Type B pancreatic cell (in vitro differentiated cells): ENCODE data around the gene C17orf67. TPM values are rescaled to one million over a fixed set of nuclear protein-coding genes. Genes with fewer than 3 reads are reported as not detected.

ENCODE experiments used
- DNase-seq: peaks from one replicate; pipeline ENCODE4 v3.0.0; 2021; ENCODE audit warnings: mixed read lengths; ENCODE audit not compliant: unreplicated experiment; ENCODE audit errors: extremely low spot score
- H3K27ac Mint-ChIP-seq: 2 replicates; pipeline ENCODE4 v1.8.0; 2021; ENCODE audit warnings: mild to moderate bottlenecking, mixed read lengths
- H3K27me3 Mint-ChIP-seq: 2 replicates; pipeline ENCODE4 v1.8.0; 2021; ENCODE audit warnings: mixed read lengths
- H3K36me3 Mint-ChIP-seq: 2 replicates; pipeline ENCODE4 v1.8.0; 2021; ENCODE audit warnings: mixed read lengths
- H3K4me1 Mint-ChIP-seq: one replicate; pipeline ENCODE4 v1.8.0; 2021; ENCODE audit warnings: mixed read lengths; ENCODE audit not compliant: unreplicated experiment
- H3K4me3 Mint-ChIP-seq: 2 replicates; pipeline ENCODE4 v1.8.0; 2021; ENCODE audit warnings: mild to moderate bottlenecking, mixed read lengths
- H3K9me3 Mint-ChIP-seq: 2 replicates; pipeline ENCODE4 v1.8.0; 2021; ENCODE audit warnings: mixed read lengths
- total RNA-seq: library from RNA; stranded (reverse); gene quantifications from 2 replicates; pipeline ENCODE4 v1.2.1, GENCODE V29; 2021; ENCODE audit warnings: low replicate concordance
- TF ChIP-seq, protein P1 (sequence below): fragments of 200-600 bp; sonication (generic); conservative IDR thresholded peaks from 2 replicates; pipeline ENCODE4 v1.5.0; 2021; ENCODE audit warnings: antibody characterized with exemption, mild to moderate bottlenecking

Gene C17orf67
- total RNA-seq, 1 donor from 2014 or later: 4.1 TPM

DNA sequence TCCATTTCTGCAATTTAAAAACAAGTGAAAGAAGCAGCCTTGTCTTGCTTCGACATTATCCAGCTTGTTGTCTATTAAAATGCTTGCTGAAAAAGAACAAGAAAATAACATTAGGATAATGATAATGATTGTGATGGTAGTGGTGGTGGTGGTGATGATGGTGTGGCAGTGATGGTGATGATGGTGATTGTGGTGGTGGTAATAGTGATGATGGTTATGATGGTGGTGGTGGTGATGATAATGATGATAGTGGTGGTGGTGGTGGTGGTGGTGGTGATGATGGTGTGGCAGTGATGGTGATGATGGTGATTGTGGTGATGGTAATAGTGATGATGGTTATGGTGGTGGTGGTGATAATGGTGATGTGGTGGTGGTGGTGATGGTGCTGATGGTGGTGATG is 41.5 kb downstream of the C17orf67 start:
- Mint-ChIP-seq H3K4me3 (no peak overlapping the region), H3K4me1 (no peaks in the 10 kb centered on the region), H3K27ac (no peak overlapping the region), H3K9me3 (peaks cover 5% of the 10 kb centered on the region), H3K36me3 (no peaks in the 10 kb centered on the region), H3K27me3 (peaks cover 12% of the 10 kb centered on the region)
- TF ChIP-seq, protein P1, sequence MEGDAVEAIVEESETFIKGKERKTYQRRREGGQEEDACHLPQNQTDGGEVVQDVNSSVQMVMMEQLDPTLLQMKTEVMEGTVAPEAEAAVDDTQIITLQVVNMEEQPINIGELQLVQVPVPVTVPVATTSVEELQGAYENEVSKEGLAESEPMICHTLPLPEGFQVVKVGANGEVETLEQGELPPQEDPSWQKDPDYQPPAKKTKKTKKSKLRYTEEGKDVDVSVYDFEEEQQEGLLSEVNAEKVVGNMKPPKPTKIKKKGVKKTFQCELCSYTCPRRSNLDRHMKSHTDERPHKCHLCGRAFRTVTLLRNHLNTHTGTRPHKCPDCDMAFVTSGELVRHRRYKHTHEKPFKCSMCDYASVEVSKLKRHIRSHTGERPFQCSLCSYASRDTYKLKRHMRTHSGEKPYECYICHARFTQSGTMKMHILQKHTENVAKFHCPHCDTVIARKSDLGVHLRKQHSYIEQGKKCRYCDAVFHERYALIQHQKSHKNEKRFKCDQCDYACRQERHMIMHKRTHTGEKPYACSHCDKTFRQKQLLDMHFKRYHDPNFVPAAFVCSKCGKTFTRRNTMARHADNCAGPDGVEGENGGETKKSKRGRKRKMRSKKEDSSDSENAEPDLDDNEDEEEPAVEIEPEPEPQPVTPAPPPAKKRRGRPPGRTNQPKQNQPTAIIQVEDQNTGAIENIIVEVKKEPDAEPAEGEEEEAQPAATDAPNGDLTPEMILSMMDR: no peak
- DNase-seq: no peak

DNA sequence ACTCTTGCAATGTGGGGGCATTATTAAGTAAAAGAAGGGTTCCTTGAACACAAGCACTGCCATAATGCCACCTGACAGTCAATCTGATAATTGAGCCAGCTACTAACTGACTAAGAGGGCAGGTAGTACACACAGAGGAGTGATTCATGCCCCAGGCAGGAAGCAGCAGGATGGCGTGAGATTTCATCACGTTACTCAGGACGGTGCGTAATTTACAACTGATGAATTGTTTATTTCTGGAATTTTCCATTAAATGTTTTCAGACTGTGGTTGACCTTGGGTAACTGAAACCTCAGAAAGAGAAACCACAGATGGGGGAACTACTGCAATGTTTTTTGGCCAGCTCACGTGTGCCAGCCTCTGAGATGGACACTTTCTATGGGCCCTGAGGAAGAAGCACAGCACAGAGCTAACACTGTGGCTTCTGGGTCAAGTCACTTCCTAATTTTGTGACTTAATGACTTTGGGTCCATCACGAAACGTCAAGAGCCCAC is 46.7 kb downstream of the C17orf67 start:
- H3K27ac Mint-ChIP-seq: no peak overlapping the region
- peaks cover 24% of the 10 kb centered on the region for H3K27me3 Mint-ChIP-seq
- TF ChIP-seq, protein P1: no peak
- no peak overlapping the region for H3K4me3 Mint-ChIP-seq
- no peaks in the 10 kb centered on the region for H3K36me3 Mint-ChIP-seq
- peaks cover 1% of the 10 kb centered on the region for H3K9me3 Mint-ChIP-seq
- peaks cover 3% of the 10 kb centered on the region for H3K4me1 Mint-ChIP-seq
- no peak for DNase-seq

DNA sequence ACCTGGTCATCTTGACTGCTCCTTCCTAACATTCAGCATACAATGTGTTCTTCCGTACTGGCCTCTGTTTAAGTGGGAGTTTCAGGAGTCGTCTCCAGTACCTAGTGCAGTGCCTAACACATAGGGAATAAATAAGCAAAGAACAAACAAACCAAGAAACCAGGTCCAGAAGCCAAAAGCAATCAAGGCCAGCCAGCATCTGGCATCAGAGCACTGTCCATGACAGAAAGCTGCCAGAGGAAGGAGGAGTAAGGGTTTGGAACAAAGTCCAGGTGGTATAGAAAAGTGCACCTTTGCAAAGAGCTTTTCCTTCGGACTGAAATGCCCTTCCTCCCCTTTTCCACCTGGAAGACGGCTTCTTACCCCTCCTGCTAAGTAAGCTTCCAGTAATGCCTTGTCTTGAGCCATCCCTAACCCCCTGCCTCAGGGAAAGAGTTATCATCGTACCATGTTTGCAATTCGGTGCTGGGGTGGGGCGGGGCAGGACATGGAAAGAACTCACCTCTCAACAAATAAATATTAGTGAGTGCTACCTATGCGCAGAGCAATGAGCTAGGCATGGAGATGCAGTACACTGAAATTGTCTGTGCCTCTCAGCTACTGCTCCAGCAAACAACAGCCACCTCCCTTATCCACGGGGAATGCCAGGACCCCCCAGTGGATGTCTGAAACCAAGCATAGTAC is 47.6 kb downstream of the C17orf67 start:
- Mint-ChIP-seq H3K36me3 (no peaks in the 10 kb centered on the region), H3K4me1 (peaks cover 3% of the 10 kb centered on the region)

DNA sequence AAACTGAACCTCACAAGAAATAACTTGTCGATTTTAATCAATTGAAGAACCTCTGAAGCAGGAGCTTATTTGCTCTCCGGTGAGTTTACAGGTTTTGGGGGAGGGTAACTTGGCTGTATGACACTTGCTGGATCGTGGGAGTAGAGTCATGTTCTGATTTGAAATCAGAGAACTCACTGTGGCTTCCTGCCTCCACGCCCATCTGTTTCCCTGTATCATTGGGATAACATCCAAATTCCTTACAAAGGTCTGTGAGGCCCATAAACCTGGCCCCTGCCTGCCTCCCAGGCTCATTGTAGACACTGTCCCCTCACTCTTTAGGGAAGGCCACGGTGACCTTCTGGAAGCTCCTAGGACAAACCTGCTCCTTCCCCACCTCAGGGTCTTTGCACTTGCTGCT is 48.3 kb downstream of the C17orf67 start:
- no peak for DNase-seq
- Mint-ChIP-seq H3K36me3 (no peaks in the 10 kb centered on the region), H3K27ac (no peak overlapping the region), H3K27me3 (peaks cover 38% of the 10 kb centered on the region), H3K9me3 (no peaks in the 10 kb centered on the region), H3K4me1 (peaks cover 3% of the 10 kb centered on the region), H3K4me3 (no peak overlapping the region)
- TF ChIP-seq, protein P1: no peak

More for the DNA sequence above, 47.6 kb downstream of the C17orf67 start:
- no peak overlapping the region for H3K4me3 Mint-ChIP-seq
- TF ChIP-seq, protein P1: no peak
- peaks cover 33% of the 10 kb centered on the region for H3K27me3 Mint-ChIP-seq
- DNase-seq: no peak
- H3K9me3 Mint-ChIP-seq: no peaks in the 10 kb centered on the region
- no peak overlapping the region for H3K27ac Mint-ChIP-seq

DNA sequence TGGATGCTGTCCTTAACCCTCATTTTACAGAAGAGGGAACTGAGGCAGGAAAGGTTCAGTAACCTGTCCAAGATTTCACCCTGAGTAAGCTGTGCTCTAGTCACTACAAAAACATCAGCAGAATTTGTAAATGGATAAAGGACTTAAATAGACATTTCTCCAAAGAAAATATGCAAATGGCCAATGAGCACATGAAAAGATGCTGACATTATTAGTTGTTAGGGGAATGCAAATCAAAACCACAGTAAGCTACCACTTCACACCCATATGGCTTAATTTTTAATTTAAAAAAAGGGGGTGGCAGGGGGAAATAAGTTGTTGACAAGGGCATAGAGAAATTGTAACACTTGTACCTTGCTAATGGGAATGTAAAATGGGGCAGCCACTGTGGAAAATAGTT is 51.4 kb downstream of the C17orf67 start:
- TF ChIP-seq, protein P1: no peak
- Mint-ChIP-seq H3K9me3 (no peaks in the 10 kb centered on the region), H3K27me3 (peaks cover 61% of the 10 kb centered on the region), H3K4me3 (no peak overlapping the region), H3K27ac (no peak overlapping the region), H3K4me1 (peaks cover 15% of the 10 kb centered on the region), H3K36me3 (no peaks in the 10 kb centered on the region)
- DNase-seq: no peak
